Epithelial cell of proximal tubule (primary cell): ENCODE results near the gene AKR1C1. TPM values are rescaled to one million over a fixed set of nuclear protein-coding genes. Genes with fewer than 3 reads are reported as not detected.
"Not testable (repeated sequence)": the region's sequence is repeated elsewhere in the genome, so short reads cannot be mapped to it uniquely, and the experiment has no call there.

Experiments used
- DNase-seq: peaks from one replicate; pipeline ENCODE4 v3.0.0-alpha.2; 2011; ENCODE audit warnings: low read depth
- H3K4me3 ChIP-seq: 2 replicates; pipeline ENCODE4 v1.5.1; 2011; ENCODE audit warnings: low read depth, mild to moderate bottlenecking, low read length
- CTCF ChIP-seq: conservative IDR thresholded peaks from 2 replicates; pipeline ENCODE4 v1.5.1; 2012; ENCODE audit warnings: low read depth, mild to moderate bottlenecking, low read length
- total RNA-seq: library from RNA; depleted of rRNA; stranded (reverse); fragments of >200 nt; gene quantifications from 2 replicates; pipeline ENCODE4 v1.2.3, GENCODE V29; 2015

The AKR1C1 gene
- total RNA-seq, 1 donor from 2014 or later: 1.6 TPM

GRCh38 chr10:4990217-4990616, 27.0 kb downstream of the AKR1C1 start:
- TF ChIP-seq CTCF: no peak
- DNase-seq: no peak
- H3K4me3 ChIP-seq: no peak overlapping the region

GRCh38 chr10:4991463-4991862, 28.2 kb downstream of the AKR1C1 start:
- H3K4me3 ChIP-seq, DNase-seq: not testable (repeated sequence)

- not testable (repeated sequence) for DNase-seq
These were observed 29.3 kb downstream of the AKR1C1 start for GRCh38 chr10:4992564-4992963.

GRCh38 chr10:4994260-4994659, 31.0 kb downstream of the AKR1C1 start:
- not testable (repeated sequence) for H3K4me3 ChIP-seq, DNase-seq

More at GRCh38 chr10:4992564-4992963, 29.3 kb downstream of the AKR1C1 start:
- H3K4me3 ChIP-seq: not testable (repeated sequence)

- TF ChIP-seq CTCF: no peak
- H3K4me3 ChIP-seq: no peak overlapping the region
- DNase-seq: no peak
These were observed 35.5 kb downstream of the AKR1C1 start for GRCh38 chr10:4998671-4999070.

- DNase-seq: no peak
- H3K4me3 ChIP-seq: no peak overlapping the region
- no peak for TF ChIP-seq CTCF
These were observed 39.0 kb downstream of the AKR1C1 start for GRCh38 chr10:5002013-5002727.

GRCh38 chr10:5003127-5004029, 40.2 kb downstream of the AKR1C1 start, which contains the start of gene AKR1C2:
AKR1C2 (minus strand) TSS chr10:5003857; CDS start chr10:5003835, 22 bp downstream.
- not testable (repeated sequence) for DNase-seq
- H3K4me3 ChIP-seq: peak within 1 kb of the TSS; percentile 38

- H3K4me3 ChIP-seq, DNase-seq: not testable (repeated sequence)
These were observed 40.8 kb downstream of the AKR1C1 start for GRCh38 chr10:5004030-5004385.

GRCh38 chr10:5004501-5004900, 41.3 kb downstream of the AKR1C1 start:
- not testable (repeated sequence) for H3K4me3 ChIP-seq, DNase-seq

- DNase-seq, H3K4me3 ChIP-seq: not testable (repeated sequence)
These were observed 45.8 kb downstream of the AKR1C1 start for GRCh38 chr10:5008857-5009548.

- not testable (repeated sequence) for DNase-seq, H3K4me3 ChIP-seq
These were observed 46.8 kb downstream of the AKR1C1 start for GRCh38 chr10:5010043-5010442.

- DNase-seq, H3K4me3 ChIP-seq: not testable (repeated sequence)
These were observed 48.2 kb downstream of the AKR1C1 start for GRCh38 chr10:5011392-5011791.
